GM12891 (cell line): ENCODE data around the gene PDS5B.

Experiments used
- PAX5 ChIP-seq: IDR thresholded peaks from 2 replicates; pipeline ENCODE4 v1.6.1; 2011; ENCODE audit warnings: low read length, moderate library complexity, mild to moderate bottlenecking; ENCODE audit not compliant: insufficient read depth, severe bottlenecking
- POLR2A ChIP-seq: IDR thresholded peaks from 2 replicates; pipeline ENCODE4 v1.6.1; 2011; ENCODE audit warnings: low read depth, low read length, control low read depth
- POLR2AphosphoS5 ChIP-seq: IDR thresholded peaks from 2 replicates; pipeline ENCODE4 v1.6.1; 2011; ENCODE audit warnings: low read depth, low read length, control low read depth
- POU2F2 ChIP-seq: IDR thresholded peaks from 2 replicates; pipeline ENCODE4 v1.6.1; 2011; ENCODE audit warnings: low read depth, mild to moderate bottlenecking, control low read depth, low read length, moderate library complexity
- SPI1 ChIP-seq: IDR thresholded peaks from 2 replicates; pipeline ENCODE4 v1.6.1; 2011; ENCODE audit warnings: low read depth, low read length, control low read depth
- TAF1 ChIP-seq: IDR thresholded peaks from 2 replicates; pipeline ENCODE4 v1.6.1; 2011; ENCODE audit warnings: low read depth, low read length, control low read depth

- TF ChIP-seq POLR2A (no peak), POLR2AphosphoS5 (no peak), PAX5 (no peak), TAF1 (no peak), SPI1 (no peak), POU2F2 (no peak)
Observed at GRCh38 chr13:32736648-32737047, 150.4 kb downstream of the PDS5B start.
